OCI-LY3 (cell line): ENCODE results near the gene SLC8A1.

Experiments used
- CTCF ChIP-seq: fragments of 200-600, 300-600 bp; sonication (generic); IDR thresholded peaks from 2 replicates; pipeline ENCODE4 v1.5.1; 2014; ENCODE audit warnings: antibody characterized with exemption, low read length, low read depth
- EZH2phosphoT487 ChIP-seq: fragments of 200-600 bp; shearing (Covaris generic); IDR thresholded peaks from 2 replicates; pipeline ENCODE4 v1.6.1; 2018; ENCODE audit warnings: antibody characterized with exemption, mixed run types, low read depth

DNA sequence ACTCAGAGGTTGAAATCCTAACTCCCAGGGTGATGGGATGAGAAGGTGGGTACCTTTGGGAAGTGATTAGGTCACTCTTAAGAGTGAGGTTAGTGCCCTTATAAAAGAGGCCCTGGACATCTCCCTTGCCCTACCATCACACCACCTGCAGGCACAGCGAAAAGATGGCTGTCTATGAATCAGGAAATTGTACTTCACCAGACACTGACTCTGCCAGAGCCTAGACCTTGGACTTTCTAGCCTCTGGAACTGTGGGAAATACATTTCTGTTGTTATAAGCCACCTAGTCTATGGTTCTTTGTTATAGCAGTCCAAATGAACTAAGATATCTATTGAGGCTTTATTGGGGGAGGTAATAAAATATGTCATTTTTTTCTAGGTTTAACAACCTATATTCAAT lies 203.6 kb downstream of the SLC8A1 start:
- TF ChIP-seq CTCF (no peak), EZH2phosphoT487 (no peak)
